HG03139 (cell line): ENCODE data around the gene IGHMBP2.

Experiments used
- ATAC-seq: cut with Tn5 transposase; IDR thresholded peaks from one replicate; pipeline ENCODE4 v1.9.1; 2021; ENCODE audit not compliant: unreplicated experiment

The IGHMBP2 gene

DNA sequence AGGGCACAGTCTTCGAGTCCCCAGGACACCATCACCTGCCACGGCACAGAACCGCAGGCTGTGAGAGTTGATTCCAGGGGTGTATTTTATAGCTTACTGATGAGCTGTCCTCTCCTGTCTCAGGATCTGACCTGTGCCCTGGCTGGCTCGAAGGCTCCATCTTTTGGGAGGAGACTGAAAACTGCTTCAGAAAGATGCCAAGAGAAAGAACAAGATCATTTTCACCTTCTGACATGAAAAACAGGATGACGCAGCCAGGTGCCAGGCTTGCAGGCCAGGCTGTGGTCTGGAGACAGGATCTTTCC, 74.9 kb downstream of the IGHMBP2 start:
- no peak for ATAC-seq

DNA sequence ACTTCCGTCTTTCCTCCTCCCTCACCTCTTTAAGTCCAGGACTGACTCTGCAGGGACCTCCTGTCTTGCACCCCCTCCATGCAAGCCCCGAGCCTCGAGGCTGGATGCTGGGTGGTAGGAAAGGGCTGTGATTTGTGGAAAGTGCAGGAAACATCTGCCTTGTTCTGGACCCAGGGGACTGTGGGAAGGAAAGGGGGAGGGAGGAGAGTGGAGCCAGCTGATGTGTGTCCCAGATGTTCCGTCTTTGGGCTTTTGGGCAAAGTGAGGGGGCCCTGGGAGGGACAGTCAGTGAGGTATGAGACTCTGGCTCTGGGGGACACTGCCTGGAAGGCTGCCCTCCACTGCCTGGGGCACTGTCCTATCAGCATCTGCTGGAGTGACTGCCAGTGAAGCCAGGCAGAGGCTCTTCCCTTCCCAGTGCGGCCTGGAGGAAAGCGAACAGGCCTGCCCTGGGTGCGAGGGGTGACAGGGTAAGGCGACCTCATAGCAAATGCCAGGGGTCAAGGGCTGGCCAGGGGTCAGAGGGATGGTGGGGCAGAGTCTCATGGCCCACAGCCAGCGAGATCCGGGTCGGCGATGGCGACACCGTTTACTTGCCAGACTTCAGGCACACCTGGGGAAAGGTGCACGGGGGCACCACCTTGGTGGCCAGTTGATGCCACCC, 75.4 kb downstream of the IGHMBP2 start:
- no peak for ATAC-seq

- no peak for ATAC-seq
Measured at GRCh38 chr11:68979931-68980775, 76.5 kb downstream of the IGHMBP2 start.

GRCh38 chr11:68980776-68981065, 77.0 kb downstream of the IGHMBP2 start, which contains the start of gene MRGPRD:
Gene MRGPRD (minus strand): TSS chr11:68980986. CDS start chr11:68980986, 0 bp downstream.
- ATAC-seq = no peak

DNA sequence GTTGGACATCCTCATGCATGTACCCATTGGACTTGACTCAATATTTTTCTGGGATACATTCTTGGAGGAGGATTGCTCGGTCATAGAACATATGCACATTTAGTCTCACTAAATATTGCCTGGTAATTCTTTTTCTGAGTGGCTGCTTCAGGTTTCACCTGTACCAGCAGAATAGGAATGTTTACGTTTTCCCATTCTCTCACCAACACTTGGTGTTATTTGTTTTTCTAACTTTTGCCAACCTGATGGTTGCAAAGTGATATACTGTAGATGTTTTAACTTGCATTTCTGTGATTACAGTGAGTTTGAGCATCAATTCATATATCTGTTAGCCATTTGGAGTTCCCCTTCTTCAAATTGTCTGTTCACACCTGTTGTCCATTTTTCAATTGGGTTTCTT, 78.4 kb downstream of the IGHMBP2 start:
- ATAC-seq = no peak

- ATAC-seq = no peak
Measured at GRCh38 chr11:68983801-68984200, 80.1 kb downstream of the IGHMBP2 start.

DNA sequence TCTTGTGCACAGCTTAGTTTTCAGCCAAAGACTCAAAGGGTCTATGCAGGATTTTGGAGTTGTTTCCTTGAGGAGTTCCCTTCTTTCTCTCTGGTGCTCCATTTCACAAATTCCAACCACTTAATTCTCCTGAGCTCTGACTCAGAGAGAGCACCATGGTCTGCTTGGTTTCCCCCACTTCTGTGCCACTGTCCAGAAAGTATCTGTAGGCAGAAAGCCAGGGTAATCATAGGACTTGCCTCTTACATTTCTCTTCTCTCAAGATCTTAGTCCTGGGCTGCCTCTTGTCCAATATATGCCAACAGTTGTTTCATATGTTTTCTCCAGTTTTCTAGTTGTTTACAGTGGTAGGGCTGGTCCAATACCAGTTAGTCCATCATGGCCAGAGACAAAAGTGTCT, 83.5 kb downstream of the IGHMBP2 start:
- no peak for ATAC-seq

- no peak for ATAC-seq
Measured at GRCh38 chr11:68988491-68988890, 84.8 kb downstream of the IGHMBP2 start.
